ENCODE data around the gene SLC12A8.

Gene SLC12A8

GRCh38 chr3:125136966-125137357, 75.6 kb downstream of the SLC12A8 start:
- no peak for DNase-seq

GRCh38 chr3:125136515-125136914, 76.0 kb downstream of the SLC12A8 start:
- DNase-seq: no peak

DNA sequence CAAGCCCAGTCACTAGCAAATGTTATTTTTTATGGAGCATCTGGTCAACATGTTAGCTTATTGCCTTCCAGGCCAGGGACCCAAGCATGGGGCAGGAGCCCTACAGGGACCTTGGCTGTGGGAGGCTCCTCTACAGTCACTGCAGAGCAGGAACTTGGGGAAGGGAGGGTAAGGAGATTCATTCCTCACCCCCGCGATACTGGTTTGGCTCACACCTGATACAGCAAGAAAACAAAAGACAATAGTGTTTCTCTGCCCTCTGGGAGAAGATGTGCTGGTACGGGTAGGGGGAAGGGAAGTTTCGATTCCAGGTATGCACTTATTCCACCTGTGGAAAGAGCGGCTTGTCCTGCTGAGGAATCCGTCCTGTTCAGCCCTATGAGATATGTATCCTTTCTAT, 77.6 kb downstream of the SLC12A8 start:
- DNase-seq: no peak

DNA sequence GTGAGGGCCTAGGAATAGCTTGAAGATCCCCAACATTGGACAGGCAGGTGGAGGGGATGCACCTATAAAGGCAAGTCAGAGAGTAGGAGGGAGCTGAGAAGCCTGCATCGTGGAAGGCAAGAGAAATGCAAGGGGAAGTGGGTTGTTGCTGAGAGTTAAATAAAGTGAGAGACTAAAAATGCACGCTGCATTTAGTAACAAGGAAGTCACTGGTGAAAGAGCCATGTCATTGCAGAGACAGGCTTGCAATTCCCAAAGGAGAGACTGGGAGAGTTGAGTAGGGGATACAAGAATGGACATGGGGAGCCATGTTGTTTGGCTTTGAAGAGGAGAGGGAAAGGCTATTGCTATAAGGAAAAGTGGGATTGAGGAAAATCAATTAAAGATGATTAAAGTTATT, 79.7 kb downstream of the SLC12A8 start:
- DNase-seq: no peak

GRCh38 chr3:125129512-125129997, 83.0 kb downstream of the SLC12A8 start:
- no peak for DNase-seq

DNA sequence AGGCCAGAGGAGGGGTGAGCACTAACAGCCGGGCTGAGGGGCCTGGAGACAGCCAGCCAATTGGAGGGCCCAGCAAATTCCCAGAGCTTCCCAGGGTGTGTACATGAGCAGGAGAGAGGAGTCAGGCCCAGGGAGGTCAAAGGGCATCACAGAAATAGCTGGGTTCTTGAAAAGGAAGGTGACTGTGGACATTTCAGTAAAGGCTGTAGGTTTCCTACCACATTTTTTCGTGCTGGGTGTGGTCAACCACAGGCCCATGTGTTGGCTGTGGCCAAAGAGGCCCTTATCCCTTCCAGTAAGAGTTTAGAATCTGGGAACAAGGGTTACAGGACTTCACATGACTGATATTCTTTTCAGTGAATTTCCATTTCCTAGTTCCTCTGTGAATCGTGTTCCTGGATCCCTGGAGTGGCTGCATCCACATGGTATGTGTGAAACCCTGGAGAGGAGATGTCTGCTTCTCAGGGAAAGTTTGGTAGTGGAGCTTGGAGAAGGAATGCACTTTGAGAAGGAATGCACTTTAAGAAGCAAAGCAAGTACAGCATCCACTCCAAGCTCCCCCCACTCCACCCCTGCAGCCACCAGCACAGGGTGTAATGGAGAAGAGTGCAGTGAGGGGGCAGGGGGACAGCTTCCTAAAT, 83.6 kb downstream of the SLC12A8 start:
- DNase-seq: no peak

DNA sequence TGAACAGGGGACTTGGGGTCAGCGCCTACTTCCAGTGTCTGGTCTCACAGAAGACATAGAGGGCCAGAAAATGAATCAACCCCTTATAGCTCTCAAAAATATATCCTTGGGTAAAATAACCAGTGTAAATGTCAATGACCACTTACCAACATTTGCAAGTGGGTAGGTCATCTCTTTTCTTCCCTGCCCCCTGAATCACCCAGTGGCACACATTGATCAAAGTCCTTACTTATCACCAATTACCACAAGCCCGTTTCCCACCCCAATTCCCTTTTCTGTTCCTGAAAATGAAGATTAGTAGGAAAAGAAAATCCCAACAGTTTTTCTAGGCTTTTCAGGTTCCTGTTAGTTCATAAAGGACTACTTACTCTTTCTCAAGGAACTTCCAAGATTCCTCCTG, 86.2 kb downstream of the SLC12A8 start:
- no peak for DNase-seq

- DNase-seq: no peak
These were observed 86.7 kb downstream of the SLC12A8 start for GRCh38 chr3:125125821-125126245.

GRCh38 chr3:125123451-125124305, 88.9 kb downstream of the SLC12A8 start:
- no peak for DNase-seq

DNA sequence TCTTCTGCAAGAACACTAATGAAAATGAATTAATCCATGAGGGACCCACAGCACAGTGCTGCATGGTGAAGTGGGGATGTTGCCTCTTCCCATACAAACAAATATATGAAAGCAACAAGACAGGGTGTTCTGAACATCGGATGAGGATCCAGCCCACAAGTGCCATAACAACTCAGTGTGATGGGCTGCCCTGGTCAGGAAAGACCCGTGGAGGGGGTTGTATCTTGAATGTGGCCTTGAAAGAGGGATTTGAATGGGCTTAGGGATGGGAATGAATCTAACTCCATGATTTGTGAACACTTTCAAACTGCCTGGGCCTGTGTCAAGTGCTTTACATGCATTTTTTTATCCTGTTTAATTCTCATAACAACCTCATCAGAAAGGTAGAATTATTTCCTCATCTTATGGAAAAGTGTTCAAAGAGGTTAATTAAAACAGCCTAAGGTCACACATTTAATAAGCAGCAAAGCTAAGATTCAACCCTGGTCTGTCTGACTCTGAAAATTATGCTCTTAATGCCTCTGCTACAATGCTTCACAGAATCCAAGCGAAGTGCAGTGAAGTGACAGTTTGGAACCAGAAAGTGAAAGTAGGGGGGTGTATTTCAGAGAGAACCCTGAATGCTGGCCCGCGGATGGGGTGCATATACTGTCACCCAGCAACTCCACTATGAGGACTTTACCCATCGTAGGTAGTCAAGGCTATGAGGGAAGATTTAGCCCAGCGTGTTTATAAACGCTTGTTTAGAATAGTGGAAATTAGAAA, 91.1 kb downstream of the SLC12A8 start:
- peak; percentile 39 for DNase-seq

GRCh38 chr3:125120379-125121122, 92.0 kb downstream of the SLC12A8 start:
- no peak for DNase-seq

DNA sequence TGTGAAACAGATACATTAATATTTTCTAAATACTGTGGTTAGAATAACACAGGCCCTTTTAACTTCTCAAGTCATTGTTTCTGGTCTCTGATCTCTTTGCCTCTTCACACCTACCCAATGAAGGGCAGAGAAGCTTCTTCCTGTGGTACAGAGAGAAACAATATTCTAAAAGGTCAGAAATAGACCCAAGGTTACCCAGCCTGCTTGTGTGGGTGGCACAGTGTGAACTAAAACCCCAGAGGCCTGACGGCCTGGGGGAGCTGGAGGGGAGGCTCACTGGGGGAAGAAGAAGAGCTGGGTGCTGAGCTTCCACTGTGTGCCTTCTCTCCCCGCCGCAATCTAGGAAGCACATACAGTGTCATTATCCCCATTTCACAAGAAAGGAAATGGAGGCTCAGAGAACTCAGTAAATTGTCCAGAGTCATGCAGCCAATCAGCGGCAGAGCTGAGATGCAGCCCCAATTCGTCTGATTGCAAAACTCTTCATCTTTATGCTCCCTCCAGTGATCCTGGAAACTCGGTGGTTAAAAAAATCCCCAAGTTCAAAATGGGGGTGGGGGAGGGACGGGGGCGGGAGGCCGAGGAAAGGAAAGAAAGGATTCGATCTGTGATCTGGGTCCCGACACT, 92.7 kb downstream of the SLC12A8 start:
- DNase-seq: no peak

DNA sequence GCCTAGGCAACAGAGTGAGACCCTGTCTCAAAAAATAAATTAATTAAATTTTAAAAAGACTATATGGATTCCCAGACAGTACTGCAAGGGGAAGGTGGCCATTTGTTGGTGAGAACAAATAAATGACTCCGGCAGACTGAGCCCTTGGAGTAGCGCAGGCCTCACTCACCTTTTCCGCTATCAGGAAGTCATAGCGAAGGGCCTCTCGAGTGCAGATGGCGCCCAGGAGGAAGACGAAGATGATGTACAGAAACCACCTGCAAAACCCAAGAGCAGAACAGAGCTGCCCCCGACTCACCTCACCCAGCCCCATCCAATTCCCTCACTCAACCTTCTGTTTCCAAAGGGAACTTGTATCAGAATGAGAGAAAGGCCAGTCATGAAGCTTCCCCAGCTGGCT, 93.9 kb downstream of the SLC12A8 start:
- no peak for DNase-seq

- no peak for DNase-seq
These were observed 94.8 kb downstream of the SLC12A8 start for GRCh38 chr3:125117631-125118191.

- no peak for DNase-seq
These were observed 96.1 kb downstream of the SLC12A8 start for GRCh38 chr3:125116311-125117080.

DNA sequence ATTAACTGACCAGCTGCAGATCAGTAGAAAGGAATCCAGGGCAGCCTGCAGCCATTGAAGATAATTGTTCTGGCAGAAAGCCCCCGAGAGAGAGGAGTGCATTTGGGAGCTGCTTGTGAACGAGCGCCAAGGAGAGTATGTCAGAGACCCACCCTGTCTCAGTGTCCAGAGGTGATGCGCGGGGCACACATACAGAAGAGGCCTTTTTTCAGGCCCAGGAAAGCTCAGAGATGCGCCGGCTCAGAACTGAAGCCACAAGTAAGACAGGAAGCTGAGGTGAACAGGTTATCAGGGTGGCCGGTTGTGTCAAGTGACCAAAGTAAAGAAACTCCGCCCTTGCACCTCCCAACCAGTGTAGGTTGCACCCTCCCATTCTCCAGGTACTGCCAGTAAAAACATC, 96.9 kb downstream of the SLC12A8 start:
- no peak for DNase-seq

DNA sequence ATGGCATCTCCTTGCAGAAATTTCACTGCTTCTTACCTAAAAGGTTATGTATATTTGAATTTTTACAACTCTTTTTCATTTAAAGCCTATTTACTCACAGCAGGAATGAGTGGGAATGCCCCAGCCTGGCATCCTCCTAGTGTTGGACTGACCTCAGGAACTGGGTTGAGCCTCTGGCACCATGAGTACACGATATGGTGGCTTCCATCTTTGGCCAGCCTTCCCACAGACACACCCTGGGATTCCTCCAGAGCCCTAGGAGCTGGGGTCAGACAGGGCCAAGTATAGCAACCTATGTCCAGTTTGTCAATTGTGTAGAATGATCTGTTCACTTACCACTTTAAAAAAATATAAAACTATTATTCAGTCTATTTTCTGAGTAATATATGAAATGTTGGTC, 99.6 kb downstream of the SLC12A8 start:
- DNase-seq: no peak

DNA sequence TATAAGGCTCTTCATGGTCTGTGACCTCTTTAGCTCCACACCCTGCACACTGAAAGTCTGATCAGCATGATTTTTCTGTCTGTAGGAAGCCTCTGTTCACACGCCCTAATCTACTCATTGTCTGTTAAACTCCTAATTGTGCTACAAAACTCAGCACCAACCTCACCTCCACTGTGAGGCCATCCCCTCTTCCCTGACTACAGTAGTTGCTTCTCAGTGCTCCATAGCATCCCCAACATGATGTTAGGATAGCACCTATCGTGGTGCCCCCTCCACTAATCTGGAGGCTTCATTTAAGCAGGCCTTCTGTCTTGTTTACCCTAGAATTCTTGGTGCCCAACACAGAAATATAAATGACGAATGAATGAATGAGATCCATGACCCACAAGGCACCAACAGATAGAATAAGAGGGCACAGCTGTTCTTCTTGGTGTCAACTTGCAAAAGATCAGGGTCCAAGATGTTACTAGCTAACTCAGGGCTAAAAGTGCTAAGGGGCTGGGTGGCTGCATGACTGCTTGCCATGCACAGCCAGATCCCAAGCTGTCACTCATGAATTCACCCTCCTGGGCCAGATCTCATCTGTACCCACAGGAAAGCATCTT, 101.6 kb downstream of the SLC12A8 start:
- DNase-seq: no peak

DNA sequence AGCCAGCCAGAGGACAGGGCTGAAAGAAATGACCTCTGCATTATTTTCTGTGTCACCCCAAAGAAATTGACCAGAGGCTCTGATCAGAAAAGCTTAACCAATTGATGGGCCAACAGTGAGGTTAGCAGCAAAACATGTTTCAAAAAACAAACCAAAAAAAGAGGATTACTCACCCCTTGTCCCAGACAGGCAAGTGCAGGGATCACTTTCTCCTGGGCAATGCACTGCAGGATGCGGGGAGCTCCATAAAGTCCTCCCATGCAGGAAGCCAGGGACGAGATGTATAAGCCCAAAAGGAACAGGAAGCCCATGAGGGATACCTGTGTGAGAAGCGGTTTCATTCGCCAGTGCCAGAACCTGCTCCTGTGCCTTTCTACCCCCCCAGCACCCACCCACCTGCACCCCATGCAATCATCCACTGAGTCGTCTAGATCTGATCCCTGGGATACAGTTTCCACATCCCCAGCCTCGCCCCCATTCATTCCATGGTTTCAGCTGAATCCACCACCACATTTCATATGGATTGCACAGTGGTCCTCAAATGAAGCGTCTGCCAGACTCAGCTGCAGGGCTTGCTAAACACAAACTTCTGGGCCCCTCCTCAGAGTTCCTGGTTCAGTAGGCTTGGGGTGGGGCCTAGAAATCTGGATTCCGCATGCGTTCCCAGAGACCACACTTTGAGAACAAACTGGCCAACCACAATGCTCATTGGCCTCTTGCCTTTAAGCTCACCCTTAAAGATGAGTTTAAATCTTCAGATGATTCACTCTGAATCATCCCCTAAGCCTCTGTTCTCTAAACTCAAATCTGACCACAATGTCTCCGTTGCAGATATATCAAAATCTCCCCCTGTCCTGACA, 102.3 kb downstream of the SLC12A8 start:
- DNase-seq: no peak

DNA sequence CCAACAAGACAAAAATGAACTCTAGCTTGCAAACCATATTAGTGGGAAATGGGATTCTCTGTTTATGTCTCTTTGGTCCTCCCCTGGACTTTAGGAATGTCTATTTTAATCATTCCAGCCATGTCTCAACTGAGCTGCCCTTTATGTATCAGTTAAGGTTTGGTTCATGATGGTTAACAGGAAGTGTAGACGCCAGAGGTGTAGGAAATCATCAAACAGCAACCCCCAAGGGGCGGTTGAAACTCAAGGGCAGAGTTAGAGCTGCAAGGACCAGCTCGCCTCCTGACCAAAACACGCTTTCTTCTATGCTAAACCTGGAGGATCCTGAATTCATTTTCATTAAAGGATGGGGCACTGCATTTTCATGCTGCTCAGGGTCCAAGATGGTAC, 103.0 kb downstream of the SLC12A8 start:
- no peak for DNase-seq

Measured in activated naive CD4-positive, alpha-beta T cell treated with anti-CD3 and anti-CD28 coated beads, Interleukin-2, amount 50 U/mL, for 16 hours (primary cell).